ENCODE measurements around the gene AKNA.

DNA sequence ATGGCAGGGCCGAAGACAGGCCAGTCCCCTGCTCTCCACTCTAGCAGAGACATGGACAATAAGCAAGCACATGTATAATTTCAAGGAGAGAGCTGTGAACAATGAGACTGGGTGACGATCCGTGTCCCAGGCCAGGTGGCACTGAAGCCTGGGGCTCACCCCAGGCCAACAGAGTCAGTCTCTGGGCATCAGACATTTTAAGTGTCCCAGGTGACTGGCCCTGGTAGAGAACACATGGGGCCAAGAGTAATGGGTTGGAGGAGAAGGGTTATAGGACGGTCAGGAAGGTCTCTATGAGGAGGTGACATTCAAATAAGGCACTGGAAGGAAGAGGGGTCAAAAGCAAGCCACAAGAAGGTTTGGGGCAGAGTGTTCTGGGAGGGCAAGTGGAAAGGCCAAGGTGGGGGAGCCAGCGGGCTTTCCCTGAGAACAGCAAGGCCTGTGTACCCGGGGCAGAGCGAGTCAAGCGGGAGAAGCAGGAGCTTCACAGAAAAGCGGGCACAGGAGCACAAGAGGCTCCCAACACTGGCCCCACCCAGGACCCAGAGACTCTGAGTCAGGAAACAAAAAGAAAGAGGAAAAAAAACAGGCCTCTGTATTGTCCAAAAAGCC, 1.1 kb upstream of the AKNA start:
- no peak for TF ChIP-seq YY1 (IDR thresholded peaks at IDR 0.05; ENCODE audit: low read depth)
- TF ChIP-seq, protein P1, sequence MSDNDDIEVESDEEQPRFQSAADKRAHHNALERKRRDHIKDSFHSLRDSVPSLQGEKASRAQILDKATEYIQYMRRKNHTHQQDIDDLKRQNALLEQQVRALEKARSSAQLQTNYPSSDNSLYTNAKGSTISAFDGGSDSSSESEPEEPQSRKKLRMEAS (IDR thresholded peaks at IDR 0.05; ENCODE audit: low read depth): no peak
- TF ChIP-seq, protein P2, sequence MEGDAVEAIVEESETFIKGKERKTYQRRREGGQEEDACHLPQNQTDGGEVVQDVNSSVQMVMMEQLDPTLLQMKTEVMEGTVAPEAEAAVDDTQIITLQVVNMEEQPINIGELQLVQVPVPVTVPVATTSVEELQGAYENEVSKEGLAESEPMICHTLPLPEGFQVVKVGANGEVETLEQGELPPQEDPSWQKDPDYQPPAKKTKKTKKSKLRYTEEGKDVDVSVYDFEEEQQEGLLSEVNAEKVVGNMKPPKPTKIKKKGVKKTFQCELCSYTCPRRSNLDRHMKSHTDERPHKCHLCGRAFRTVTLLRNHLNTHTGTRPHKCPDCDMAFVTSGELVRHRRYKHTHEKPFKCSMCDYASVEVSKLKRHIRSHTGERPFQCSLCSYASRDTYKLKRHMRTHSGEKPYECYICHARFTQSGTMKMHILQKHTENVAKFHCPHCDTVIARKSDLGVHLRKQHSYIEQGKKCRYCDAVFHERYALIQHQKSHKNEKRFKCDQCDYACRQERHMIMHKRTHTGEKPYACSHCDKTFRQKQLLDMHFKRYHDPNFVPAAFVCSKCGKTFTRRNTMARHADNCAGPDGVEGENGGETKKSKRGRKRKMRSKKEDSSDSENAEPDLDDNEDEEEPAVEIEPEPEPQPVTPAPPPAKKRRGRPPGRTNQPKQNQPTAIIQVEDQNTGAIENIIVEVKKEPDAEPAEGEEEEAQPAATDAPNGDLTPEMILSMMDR (IDR thresholded peaks at IDR 0.05): no peak
